SW480 (cell line): Measurements from ENCODE around the gene FAM13C.
"Not testable (repeated sequence)": the region's sequence is repeated elsewhere in the genome, so short reads cannot be mapped to it uniquely, and the experiment has no call there.

ENCODE experiments used
- DNase-seq: peaks from one replicate; pipeline ENCODE4 v3.0.0-alpha.2; 2016; ENCODE audit warnings: low spot score

FAM13C gene

GRCh38 chr10:59276133-59276532 lies 86.2 kb downstream of the FAM13C start:
- no peak for DNase-seq

DNA sequence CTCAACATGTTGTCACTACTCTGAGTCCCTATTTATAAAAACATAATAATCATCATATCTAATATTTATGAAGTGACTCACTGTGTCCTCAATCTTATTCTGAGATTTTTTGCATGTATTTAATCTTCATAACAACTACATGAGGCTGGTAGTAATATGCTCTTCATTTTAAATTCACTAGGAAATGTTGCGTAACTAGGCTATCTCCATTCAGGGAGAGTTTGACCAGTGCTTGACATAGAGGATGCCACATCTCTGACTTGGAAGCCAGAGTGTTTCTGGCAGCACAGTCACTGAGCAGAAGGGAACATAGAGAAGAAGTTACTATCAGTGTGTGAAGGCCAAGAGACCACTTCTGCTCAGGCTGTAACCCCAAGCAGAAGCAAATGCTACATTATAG lies 88.9 kb downstream of the FAM13C start:
- no peak for DNase-seq

- no peak for DNase-seq
Measured at GRCh38 chr10:59272061-59272460, 90.3 kb downstream of the FAM13C start.

- DNase-seq: no peak
Measured at GRCh38 chr10:59271160-59271559, 91.2 kb downstream of the FAM13C start.

- DNase-seq: no peak
Measured at GRCh38 chr10:59270492-59270891, 91.9 kb downstream of the FAM13C start.

- DNase-seq: no peak
Measured at GRCh38 chr10:59269651-59270050, 92.7 kb downstream of the FAM13C start.

- no peak for DNase-seq
Measured at GRCh38 chr10:59268460-59268859, 93.9 kb downstream of the FAM13C start.

GRCh38 chr10:59266321-59266720 lies 96.0 kb downstream of the FAM13C start:
- no peak for DNase-seq

- DNase-seq: no peak
Measured at GRCh38 chr10:59265141-59265540, 97.2 kb downstream of the FAM13C start.

- no peak for DNase-seq
Measured at GRCh38 chr10:59258890-59259289, 103.5 kb downstream of the FAM13C start.

GRCh38 chr10:59257224-59257623 lies 105.1 kb downstream of the FAM13C start:
- DNase-seq: no peak

- no peak for DNase-seq
Measured at GRCh38 chr10:59255463-59255862, 106.9 kb downstream of the FAM13C start.

- DNase-seq: no peak
Measured at GRCh38 chr10:59252491-59252890, 109.9 kb downstream of the FAM13C start.

DNA sequence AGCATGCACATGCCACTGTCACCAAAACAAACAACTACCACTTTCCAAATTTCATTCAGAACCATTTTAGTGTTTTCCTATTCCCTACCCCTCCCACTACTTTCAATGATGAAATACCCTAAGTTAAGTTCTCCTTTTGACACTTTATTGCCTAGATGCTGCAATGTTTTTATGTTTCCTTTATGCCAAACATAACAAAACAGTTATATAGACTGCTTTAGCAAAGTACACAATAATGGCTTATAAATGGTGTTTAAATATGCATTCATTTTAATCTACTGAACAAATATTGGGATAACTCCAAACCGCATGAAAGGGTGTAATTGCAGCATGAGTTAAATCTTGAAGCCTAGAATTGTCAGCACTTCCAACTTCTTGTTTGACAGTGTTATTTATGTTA lies 116.7 kb downstream of the FAM13C start:
- no peak for DNase-seq

GRCh38 chr10:59244871-59245270 lies 117.5 kb downstream of the FAM13C start:
- no peak for DNase-seq

- no peak for DNase-seq
Measured at GRCh38 chr10:59243611-59244195, 118.6 kb downstream of the FAM13C start.

GRCh38 chr10:59242991-59243390 lies 119.4 kb downstream of the FAM13C start:
- no peak for DNase-seq

DNA sequence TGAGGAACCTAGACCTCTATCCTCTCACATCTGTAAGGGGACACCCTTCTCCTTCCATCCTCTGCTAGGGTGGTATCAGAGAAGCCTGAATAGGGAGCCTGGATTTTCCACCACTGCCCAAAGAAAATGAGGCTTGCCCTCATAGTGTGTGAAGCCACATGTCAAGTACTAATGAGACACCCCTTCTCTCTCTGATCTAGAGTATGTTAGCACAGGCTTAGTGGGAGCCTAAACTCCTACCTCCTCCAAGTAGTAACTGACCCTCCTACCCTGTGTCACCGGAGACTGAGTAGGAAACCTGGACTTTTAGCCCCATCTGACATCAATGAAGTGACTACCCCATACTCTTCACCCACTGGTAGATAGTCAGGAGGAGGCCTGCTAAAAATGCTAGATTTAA lies 120.3 kb downstream of the FAM13C start:
- no peak for DNase-seq

- peak; percentile 36 for DNase-seq
Measured at GRCh38 chr10:59240582-59241183, 121.7 kb downstream of the FAM13C start.

GRCh38 chr10:59239108-59239507 lies 123.2 kb downstream of the FAM13C start:
- DNase-seq: not testable (repeated sequence)

DNA sequence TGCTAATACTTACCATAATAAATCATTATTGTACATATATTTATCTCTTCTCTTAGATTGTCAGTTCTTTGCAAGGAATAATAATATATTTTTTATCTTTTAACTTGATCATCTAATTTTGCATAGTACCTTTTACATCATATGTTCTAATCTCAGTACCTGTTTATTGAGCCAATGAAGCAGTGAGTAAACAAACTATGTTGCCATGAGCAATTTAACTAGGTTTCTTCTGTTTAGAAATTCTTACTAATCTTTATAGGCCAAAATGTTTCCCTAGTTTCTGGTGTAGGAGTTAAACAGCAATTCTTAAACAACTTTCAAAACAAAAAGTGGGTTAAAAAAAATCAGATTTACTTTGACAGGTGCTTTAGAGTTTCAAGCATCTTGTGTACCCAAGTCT lies 124.6 kb downstream of the FAM13C start:
- DNase-seq: no peak

- DNase-seq: no peak
Measured at GRCh38 chr10:59236064-59236697, 126.2 kb downstream of the FAM13C start.

GRCh38 chr10:59234816-59235429 lies 127.4 kb downstream of the FAM13C start:
- DNase-seq: peak; percentile 23
